Esophagus muscularis mucosa (tissue), 4 donors: ENCODE results near the gene RPL18A.

ENCODE experiments used
- CTCF ChIP-seq, 3 experiments: fragments of 200-600 bp in 2 of 3; fragments of 450-650 bp in 1 of 3; sonication (generic) in 2 of 3; IDR thresholded peaks; one replicate each; pipeline ENCODE4 v1.5.1; 2017 to 2019; ENCODE audit warnings: antibody characterized with exemption in 3 of 3, mild to moderate bottlenecking in 2 of 3, moderate library complexity in 1 of 3
- EP300 ChIP-seq: sonication (generic); formaldehyde crosslinking; IDR thresholded peaks from one replicate; pipeline ENCODE4 v1.6.1; 2017; ENCODE audit warnings: antibody characterized with exemption
- POLR2A ChIP-seq: fragments of 450-650 bp; IDR thresholded peaks from one replicate; pipeline ENCODE4 v1.6.1; 2017; ENCODE audit warnings: antibody characterized with exemption, moderate library complexity, mild to moderate bottlenecking, low read depth
- POLR2AphosphoS5 ChIP-seq, 2 donors: sonication (generic); formaldehyde crosslinking; IDR thresholded peaks; one replicate each; pipeline ENCODE4 v1.6.1; 2017; ENCODE audit warnings: antibody characterized with exemption in 2 of 2

DNA sequence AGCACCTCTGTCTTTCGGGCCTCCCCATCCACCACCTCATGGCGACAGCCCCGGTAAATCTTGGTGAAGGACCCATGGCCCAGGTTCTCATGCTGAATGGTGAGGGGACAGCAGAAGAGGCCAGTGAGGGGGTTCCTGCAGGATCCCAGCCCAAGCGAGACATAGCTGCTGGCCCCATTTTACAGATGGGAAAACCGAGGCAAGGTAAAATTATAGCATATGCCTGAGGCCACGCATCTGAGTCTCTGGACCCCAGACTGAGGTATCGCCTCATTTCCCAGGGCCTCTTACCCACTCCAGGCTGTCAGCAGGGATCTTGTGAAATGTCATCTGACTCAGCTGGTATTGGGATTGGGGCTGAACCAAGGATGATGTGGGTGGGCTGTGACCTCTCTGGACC lies 21.7 kb upstream of the RPL18A start:
- no peak for TF ChIP-seq CTCF (IDR thresholded peaks at IDR 0.05)
- no peak for TF ChIP-seq POLR2AphosphoS5 (IDR thresholded peaks at IDR 0.05)
- TF ChIP-seq POLR2A = no peak
- TF ChIP-seq EP300 = no peak
